ENCODE measurements around the gene ERI2.

ERI2 gene

GRCh38 chr16:20839504-20839903 is 33.2 kb upstream of the ERI2 start:
- Histone ChIP-seq H3K4me3 (ENCODE audit: low read depth, low read length) (no peak overlapping the region), H3K9me3 (ENCODE audit: control insufficient read depth, insufficient read depth, low read depth, low read length) (no peaks in the 10 kb centered on the region), H3K4me1 (ENCODE audit: control insufficient read depth, insufficient read depth, low read length) (no peaks in the 10 kb centered on the region), H3K36me3 (ENCODE audit: control insufficient read depth in 2 of 2, insufficient read depth in 1 of 2, low read length in 2 of 2) (peaks cover 30 to 84% of the 10 kb centered on the region in 2 experiments), H3K27ac (ENCODE audit: extremely low read depth, low read depth, low read length) (no peak overlapping the region)
- ChIA-PET POLR2A (no interaction called here), CTCF (no interaction called here)
- TF ChIP-seq ZNF18 (tag by site-specific recombination; IDR thresholded peaks at IDR 0.05) (no peak), GLI4 (tag by site-specific recombination; IDR thresholded peaks at IDR 0.05) (no peak), ZBTB10 (tag by site-specific recombination; IDR thresholded peaks at IDR 0.05) (no peak), ZNF16 (tag by site-specific recombination; IDR thresholded peaks at IDR 0.05; ENCODE audit: low read depth) (no peak), SP2 (tag by site-specific recombination; IDR thresholded peaks at IDR 0.05) (no peak), ZNF366 (tag by site-specific recombination; conservative IDR thresholded peaks at IDR 0.05) (no peak), REPIN1 (tag by site-specific recombination; IDR thresholded peaks at IDR 0.05; ENCODE audit: low read depth) (no peak), AEBP2 (tag by site-specific recombination; IDR thresholded peaks at IDR 0.05; ENCODE audit: borderline replicate concordance) (no peak), ZNF184 (tag by site-specific recombination; IDR thresholded peaks at IDR 0.05) (no peak), RBAK (tag by site-specific recombination; IDR thresholded peaks at IDR 0.05) (no peak), ZNF747 (tag by site-specific recombination; IDR thresholded peaks at IDR 0.05) (no peak), ZXDB (tag by site-specific recombination; IDR thresholded peaks at IDR 0.05) (no peak)

GRCh38 chr16:20838240-20838639 is 32.0 kb upstream of the ERI2 start:
- ChIA-PET CTCF (interaction anchor here (0.6 kb wide), 1 partner anchor 1242 kb away, joined by 3 read pairs; no protein-coding TSS in a partner anchor), POLR2A (no interaction called here)
- H3K4me1 ChIP-seq (ENCODE audit: control insufficient read depth, insufficient read depth, low read length), result no peaks in the 10 kb centered on the region
- H3K36me3 ChIP-seq (ENCODE audit: control insufficient read depth in 2 of 2, insufficient read depth in 1 of 2, low read length in 2 of 2), result peaks cover 33 to 86% of the 10 kb centered on the region in 2 experiments
- H3K9me3 ChIP-seq (ENCODE audit: control insufficient read depth, insufficient read depth, low read depth, low read length), result no peaks in the 10 kb centered on the region
- H3K4me3 ChIP-seq (ENCODE audit: low read depth, low read length), result no peak overlapping the region
- no peak for TF ChIP-seq ZNF366 (tag by site-specific recombination; conservative IDR thresholded peaks at IDR 0.05)
- TF ChIP-seq ZNF311 (tag by site-specific recombination; IDR thresholded peaks at IDR 0.05; ENCODE audit: borderline replicate concordance), result no peak
- no peak for TF ChIP-seq ZNF169 (tag by site-specific recombination; IDR thresholded peaks at IDR 0.05)
- no peak for TF ChIP-seq PRDM10 (tag by site-specific recombination; IDR thresholded peaks at IDR 0.05)
- TF ChIP-seq GFI1B (tag by site-specific recombination; IDR thresholded peaks at IDR 0.05), result no peak
- TF ChIP-seq ZNF157 (tag by site-specific recombination; IDR thresholded peaks at IDR 0.05), result no peak
- TF ChIP-seq ZBTB1 (tag by site-specific recombination; IDR thresholded peaks at IDR 0.05), result no peak
- no peak for TF ChIP-seq KLF17 (tag by site-specific recombination; IDR thresholded peaks at IDR 0.05)
- no peak for TF ChIP-seq ZBTB20 (tag by site-specific recombination; IDR thresholded peaks at IDR 0.05)
- TF ChIP-seq ZNF398 (tag by site-specific recombination; IDR thresholded peaks at IDR 0.05), result no peak
- TF ChIP-seq ZNF791 (tag by site-specific recombination; IDR thresholded peaks at IDR 0.05), result no peak
- H3K27ac ChIP-seq (ENCODE audit: extremely low read depth, low read depth, low read length), result no peak overlapping the region

All from HEK293 (cell line).